K562 (cell line): Measurements from ENCODE around the gene BECN2. TPM values are rescaled to one million over a fixed set of nuclear protein-coding genes. Genes with fewer than 3 reads are reported as not detected.

Source experiments
- CREM ChIP-seq: IDR thresholded peaks from 2 replicates; pipeline ENCODE4 v1.6.1; 2014; ENCODE audit warnings: antibody characterized with exemption, low read depth
- FOXK2 ChIP-seq, 2 experiments: fragments of 450-650 bp; IDR thresholded peaks in 1 of 2; conservative IDR thresholded peaks in 1 of 2; 2 replicates each; pipeline ENCODE4 v1.6.1; 2016; ENCODE audit warnings: low read depth in 2 of 2, mild to moderate bottlenecking in 1 of 2
- MTA1 ChIP-seq: fragments of 450-650 bp; IDR thresholded peaks from 2 replicates; pipeline ENCODE4 v1.6.1; 2017; ENCODE audit warnings: borderline replicate concordance
- NR1H2 ChIP-seq: sonication (generic); formaldehyde crosslinking; IDR thresholded peaks from 2 replicates; pipeline ENCODE4 v1.4.0; 2020; ENCODE audit warnings: mild to moderate bottlenecking, missing genetic modification reagents
- ZNF140 ChIP-seq: fragments of 250-450 bp; sonication (Bioruptor Pico); IDR thresholded peaks from 2 replicates; pipeline ENCODE4 v1.8.0; 2021; ENCODE audit warnings: moderate library complexity, mild to moderate bottlenecking, inconsistent platforms
- polyA plus RNA-seq, 8 experiments: library from polyadenylated mRNA; depleted of rRNA in 4 of 8; stranded (reverse) in 5 of 8; unstranded in 3 of 8; fragments of >200 nt; fragmentation: Nextera tagmentation in 2 of 8; fragmentation: Illumina TruSeq in 1 of 8; extraction: Ambion mirVana in 2 of 8; extraction: Trizol in 1 of 8; gene quantifications; 2 replicates each; pipeline versions ENCODE4 v1.2.1 to v1.2.3, GENCODE V29; 2011 to 2014; ENCODE audit warnings: inconsistent platforms in 1 of 8, missing spikeins in 1 of 8
- total RNA-seq, 7 experiments: library from RNA; depleted of rRNA in 6 of 7; stranded (reverse); fragments of >200 nt in 6 of 7; fragmentation: Illumina TruSeq in 2 of 7; extraction: Trizol in 2 of 7; gene quantifications; 2 replicates each; pipeline versions ENCODE4 v1.2.1 to v1.2.3, GENCODE V29; 2011 to 2021; ENCODE audit warnings: low replicate concordance in 1 of 7
- TF ChIP-seq, protein P1 (sequence below): IDR thresholded peaks from 2 replicates; pipeline ENCODE4 v1.6.1; 2011; ENCODE audit warnings: borderline replicate concordance, low read depth, mild to moderate bottlenecking, moderate library complexity, low read length; ENCODE audit not compliant: insufficient read depth, poor library complexity, severe bottlenecking
- TF ChIP-seq, protein P2 (sequence below), 2 experiments: fragments of 450-650 bp; IDR thresholded peaks; 2 replicates each; pipeline ENCODE4 v1.6.1; 2016; ENCODE audit warnings: mild to moderate bottlenecking in 2 of 2, borderline replicate concordance in 1 of 2, low read depth in 1 of 2, moderate library complexity in 1 of 2
- TF ChIP-seq, protein P3 (sequence below): fragments of 250-450 bp; sonication (Bioruptor Pico); IDR thresholded peaks from 2 replicates; pipeline ENCODE4 v1.4.0; 2020; ENCODE audit warnings: mild to moderate bottlenecking, moderate library complexity

The BECN2 gene
- total and polyA plus RNA-seq, 9 of the 15 experiments (the other 6 are each of a cell fraction or from before 2014, with no cell fraction given): not detected

DNA sequence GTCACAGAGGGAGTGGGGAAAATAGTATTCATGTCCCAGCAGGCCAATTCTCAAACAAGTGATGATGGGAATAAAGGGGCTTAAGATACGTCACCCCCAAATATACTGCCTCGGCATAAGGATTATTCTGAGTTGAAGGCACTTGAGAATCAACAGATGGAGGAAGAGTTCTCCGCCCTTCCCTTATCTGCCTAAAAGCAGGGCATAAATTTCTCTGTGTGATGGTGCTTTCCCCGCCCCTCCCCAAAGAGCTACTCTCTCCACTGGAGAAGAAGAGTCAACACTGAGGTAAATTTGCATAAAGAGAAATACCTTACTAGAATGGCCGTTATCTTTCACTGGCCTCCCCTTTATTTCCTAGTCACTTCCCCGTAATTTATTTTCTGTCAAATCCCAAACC lies 18.7 kb downstream of the BECN2 start (continued):
- TF ChIP-seq, protein P1, sequence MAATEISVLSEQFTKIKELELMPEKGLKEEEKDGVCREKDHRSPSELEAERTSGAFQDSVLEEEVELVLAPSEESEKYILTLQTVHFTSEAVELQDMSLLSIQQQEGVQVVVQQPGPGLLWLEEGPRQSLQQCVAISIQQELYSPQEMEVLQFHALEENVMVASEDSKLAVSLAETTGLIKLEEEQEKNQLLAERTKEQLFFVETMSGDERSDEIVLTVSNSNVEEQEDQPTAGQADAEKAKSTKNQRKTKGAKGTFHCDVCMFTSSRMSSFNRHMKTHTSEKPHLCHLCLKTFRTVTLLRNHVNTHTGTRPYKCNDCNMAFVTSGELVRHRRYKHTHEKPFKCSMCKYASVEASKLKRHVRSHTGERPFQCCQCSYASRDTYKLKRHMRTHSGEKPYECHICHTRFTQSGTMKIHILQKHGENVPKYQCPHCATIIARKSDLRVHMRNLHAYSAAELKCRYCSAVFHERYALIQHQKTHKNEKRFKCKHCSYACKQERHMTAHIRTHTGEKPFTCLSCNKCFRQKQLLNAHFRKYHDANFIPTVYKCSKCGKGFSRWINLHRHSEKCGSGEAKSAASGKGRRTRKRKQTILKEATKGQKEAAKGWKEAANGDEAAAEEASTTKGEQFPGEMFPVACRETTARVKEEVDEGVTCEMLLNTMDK: no peak
- TF ChIP-seq CREM (no peak), NR1H2 (CRISPR knock-in tag) (no peak), FOXK2 (conservative IDR thresholded peaks at IDR 0.05 in 1 of 2, IDR thresholded peaks at IDR 0.05 in 1 of 2; ENCODE audit: low read depth in 2 of 2) (no peak), ZNF140 (CRISPR knock-in tag) (no peak), MTA1 (no peak)
- TF ChIP-seq, protein P2, sequence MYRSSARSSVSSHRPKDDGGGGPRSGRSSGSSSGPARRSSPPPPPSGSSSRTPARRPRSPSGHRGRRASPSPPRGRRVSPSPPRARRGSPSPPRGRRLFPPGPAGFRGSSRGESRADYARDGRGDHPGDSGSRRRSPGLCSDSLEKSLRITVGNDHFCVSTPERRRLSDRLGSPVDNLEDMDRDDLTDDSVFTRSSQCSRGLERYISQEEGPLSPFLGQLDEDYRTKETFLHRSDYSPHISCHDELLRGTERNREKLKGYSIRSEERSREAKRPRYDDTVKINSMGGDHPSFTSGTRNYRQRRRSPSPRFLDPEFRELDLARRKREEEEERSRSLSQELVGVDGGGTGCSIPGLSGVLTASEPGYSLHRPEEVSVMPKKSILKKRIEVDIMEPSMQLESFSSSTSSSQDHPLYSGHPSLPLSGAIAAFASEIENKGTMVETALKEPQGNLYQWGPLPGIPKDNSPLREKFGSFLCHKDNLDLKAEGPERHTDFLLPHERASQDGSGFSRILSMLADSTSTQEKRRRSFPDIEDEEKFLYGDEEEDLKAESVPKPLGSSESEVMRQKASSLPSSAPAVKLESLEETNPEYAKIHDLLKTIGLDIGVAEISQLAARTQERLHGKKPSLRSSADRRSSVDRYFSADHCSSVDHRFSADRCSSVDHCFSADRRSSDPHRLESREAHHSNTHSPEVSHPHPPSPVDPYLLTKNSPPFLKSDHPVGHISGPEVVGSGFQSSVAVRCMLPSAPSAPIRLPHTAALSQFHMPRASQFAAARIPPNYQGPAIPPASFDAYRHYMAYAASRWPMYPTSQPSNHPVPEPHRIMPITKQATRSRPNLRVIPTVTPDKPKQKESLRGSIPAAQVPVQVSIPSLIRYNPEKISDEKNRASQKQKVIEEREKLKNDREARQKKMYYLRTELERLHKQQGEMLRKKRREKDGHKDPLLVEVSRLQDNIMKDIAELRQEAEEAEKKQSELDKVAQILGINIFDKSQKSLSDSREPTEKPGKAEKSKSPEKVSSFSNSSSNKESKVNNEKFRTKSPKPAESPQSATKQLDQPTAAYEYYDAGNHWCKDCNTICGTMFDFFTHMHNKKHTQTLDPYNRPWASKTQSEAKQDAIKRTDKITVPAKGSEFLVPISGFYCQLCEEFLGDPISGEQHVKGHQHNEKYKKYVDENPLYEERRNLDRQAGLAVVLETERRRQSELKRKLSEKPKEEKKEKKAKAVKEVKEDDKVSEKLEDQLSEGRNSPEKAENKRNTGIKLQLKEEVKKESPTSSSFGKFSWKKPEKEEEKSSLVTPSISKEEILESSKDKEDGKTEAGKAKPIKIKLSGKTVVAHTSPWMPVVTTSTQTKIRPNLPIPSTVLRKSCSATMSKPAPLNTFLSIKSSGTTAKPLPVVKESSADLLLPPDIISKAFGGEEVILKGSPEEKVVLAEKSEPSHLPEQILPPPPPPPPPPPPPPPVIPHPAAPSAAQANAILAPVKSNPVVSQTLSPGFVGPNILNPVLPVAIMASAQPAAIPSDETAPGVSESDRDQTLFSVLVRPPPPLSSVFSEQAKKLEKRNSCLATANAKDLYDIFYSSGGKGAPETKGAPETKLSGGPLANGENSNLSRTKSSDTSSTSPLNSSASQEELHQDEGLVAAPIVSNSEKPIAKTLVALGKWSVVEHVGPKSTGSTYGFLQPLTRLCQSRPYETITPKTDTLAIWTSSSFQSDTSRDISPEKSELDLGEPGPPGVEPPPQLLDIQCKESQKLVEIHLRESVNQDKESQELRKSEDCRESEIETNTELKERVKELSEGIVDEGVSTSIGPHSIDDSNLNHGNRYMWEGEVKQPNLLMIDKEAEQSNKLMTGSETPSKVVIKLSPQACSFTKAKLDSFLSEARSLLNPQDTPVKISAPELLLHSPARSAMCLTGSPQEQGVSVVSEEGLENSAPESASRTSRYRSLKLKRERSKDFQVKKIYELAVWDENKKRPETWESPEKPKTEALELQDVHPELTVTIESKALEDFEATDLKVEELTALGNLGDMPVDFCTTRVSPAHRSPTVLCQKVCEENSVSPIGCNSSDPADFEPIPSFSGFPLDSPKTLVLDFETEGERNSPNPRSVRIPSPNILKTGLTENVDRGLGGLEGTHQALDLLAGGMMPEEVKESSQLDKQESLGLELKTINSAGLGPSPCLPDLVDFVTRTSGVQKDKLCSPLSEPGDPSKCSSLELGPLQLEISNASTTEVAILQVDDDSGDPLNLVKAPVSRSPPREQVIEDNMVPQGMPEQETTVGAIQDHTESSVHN (IDR thresholded peaks at IDR 0.05; ENCODE audit: borderline replicate concordance in 1 of 2, low read depth in 1 of 2): no peak
- TF ChIP-seq, protein P3, sequence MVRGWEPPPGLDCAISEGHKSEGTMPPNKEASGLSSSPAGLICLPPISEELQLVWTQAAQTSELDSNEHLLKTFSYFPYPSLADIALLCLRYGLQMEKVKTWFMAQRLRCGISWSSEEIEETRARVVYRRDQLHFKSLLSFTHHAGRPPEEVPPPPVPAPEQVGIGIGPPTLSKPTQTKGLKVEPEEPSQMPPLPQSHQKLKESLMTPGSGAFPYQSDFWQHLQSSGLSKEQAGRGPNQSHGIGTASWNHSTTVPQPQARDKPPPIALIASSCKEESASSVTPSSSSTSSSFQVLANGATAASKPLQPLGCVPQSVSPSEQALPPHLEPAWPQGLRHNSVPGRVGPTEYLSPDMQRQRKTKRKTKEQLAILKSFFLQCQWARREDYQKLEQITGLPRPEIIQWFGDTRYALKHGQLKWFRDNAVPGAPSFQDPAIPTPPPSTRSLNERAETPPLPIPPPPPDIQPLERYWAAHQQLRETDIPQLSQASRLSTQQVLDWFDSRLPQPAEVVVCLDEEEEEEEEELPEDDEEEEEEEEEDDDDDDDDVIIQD (CRISPR knock-in tag): no peak
